ENCODE results near the gene MIOX. TPM values are rescaled to one million over a fixed set of nuclear protein-coding genes. Genes with fewer than 3 reads are reported as not detected.
A peak's percentile ranks its signal among the peaks of the same experiment; 100 is the strongest.

Gene MIOX
- total and polyA plus RNA-seq, 11 donors, result not detected

DNA sequence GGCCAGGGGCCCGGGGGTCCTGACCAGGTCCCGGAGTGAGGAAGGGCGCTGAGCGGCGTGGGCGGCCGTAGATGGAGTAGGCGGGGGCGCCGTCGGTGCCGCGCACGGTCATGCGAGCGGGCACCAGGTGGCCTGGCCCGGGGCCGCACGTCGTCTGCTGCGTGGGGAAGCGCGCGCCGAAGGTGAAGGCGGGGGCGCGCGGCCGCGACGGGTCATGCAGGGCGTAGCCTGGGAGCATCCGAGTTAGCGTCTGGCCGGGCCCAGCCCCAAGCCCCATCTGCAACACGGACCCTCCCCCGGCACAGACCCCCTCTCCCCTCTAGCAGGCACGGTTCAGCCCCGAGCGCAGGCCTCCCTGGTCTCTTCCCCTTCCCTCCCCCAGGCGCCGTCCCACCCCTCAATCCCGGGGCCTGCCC is 44.9 kb downstream of the MIOX start:
- DNase-seq, result peak in 4 of 5 donors; percentile 66 to 86 (median 74)
- peak in 3 of 4 donors; percentile 6 to 29 (median 14) for ATAC-seq
- peak overlapping the region; percentile 45 to 89 (median 72) for H3K4me3 ChIP-seq
- H3K9me3 ChIP-seq, result no peaks in the 10 kb centered on the region
- H3K4me1 ChIP-seq, result peaks cover 0 to 72% (median 26%) of the 10 kb centered on the region in 12 donors
- peaks cover 0 to 61% (median 6%) of the 10 kb centered on the region in 9 donors for H3K27me3 ChIP-seq
- 0 to 2% (median 1%) methylated on average over 16 to 44 of the region's 44 CpGs for WGBS, 4 donors
- peaks cover 0 to 17% (median 0%) of the 10 kb centered on the region in 9 donors for H3K36me3 ChIP-seq
- intact Hi-C loops (cut with DNase I), result no loop called here
- TF ChIP-seq CTCF (IDR thresholded peaks at IDR 0.05), result no peak
- no peak for TF ChIP-seq POLR2A (IDR thresholded peaks at IDR 0.05)
- peak overlapping the region; percentile 78 to 98 (median 94) for H3K27ac ChIP-seq

GRCh38 chr22:50531962-50532674 is 45.5 kb downstream of the MIOX start:
- 2 to 9% (median 6%) methylated on average over 21 to 56 of the region's 56 CpGs for WGBS, 4 donors
- peaks cover 0 to 17% (median 0%) of the 10 kb centered on the region in 9 donors for H3K36me3 ChIP-seq
- ATAC-seq, result peak; percentile 57 to 75 (median 66)
- intact Hi-C loops (cut with DNase I), result no loop called here
- no peaks in the 10 kb centered on the region for H3K9me3 ChIP-seq
- H3K27me3 ChIP-seq, result peaks cover 0 to 61% (median 6%) of the 10 kb centered on the region in 9 donors
- peaks cover 0 to 72% (median 22%) of the 10 kb centered on the region in 12 donors for H3K4me1 ChIP-seq
- peak; percentile 87 to 90 (median 89) for DNase-seq
- H3K27ac ChIP-seq, result peak overlapping the region; percentile 78 to 98 (median 94)
- H3K4me3 ChIP-seq, result peak overlapping the region; percentile 45 to 89 (median 72)
- no peak for TF ChIP-seq CTCF (IDR thresholded peaks at IDR 0.05)
- peak in 1 of 2 donors; percentile 35 for TF ChIP-seq POLR2A (IDR thresholded peaks at IDR 0.05)

GRCh38 chr22:50532824-50533796 is 46.5 kb downstream of the MIOX start:
- DNase-seq (peak in 2 of 5 donors; percentile 17 to 22), ATAC-seq (no peak)
- TF ChIP-seq CTCF (IDR thresholded peaks at IDR 0.05) (no peak), POLR2A (IDR thresholded peaks at IDR 0.05) (no peak)
- WGBS, 4 donors, result 70 to 77% (median 72%) methylated on average over 19 of the region's 19 CpGs
- Histone ChIP-seq H3K27ac (peak overlapping the region; percentile 78 to 98 (median 94)), H3K36me3 (peaks cover 0 to 14% (median 0%) of the 10 kb centered on the region in 9 donors), H3K4me1 (peaks cover 0 to 72% (median 20%) of the 10 kb centered on the region in 12 donors), H3K27me3 (peaks cover 0 to 65% (median 6%) of the 10 kb centered on the region in 9 donors), H3K4me3 (peak overlapping the region in 8 of 12 donors; percentile 60 to 89 (median 81)), H3K9me3 (no peaks in the 10 kb centered on the region)
- intact Hi-C loops (cut with DNase I), result no loop called here
